ENCODE results near the gene MOGAT1.
"Not testable (repeated sequence)": the region's sequence is repeated elsewhere in the genome, so short reads cannot be mapped to it uniquely, and the experiment has no call there.

MOGAT1 gene

DNA sequence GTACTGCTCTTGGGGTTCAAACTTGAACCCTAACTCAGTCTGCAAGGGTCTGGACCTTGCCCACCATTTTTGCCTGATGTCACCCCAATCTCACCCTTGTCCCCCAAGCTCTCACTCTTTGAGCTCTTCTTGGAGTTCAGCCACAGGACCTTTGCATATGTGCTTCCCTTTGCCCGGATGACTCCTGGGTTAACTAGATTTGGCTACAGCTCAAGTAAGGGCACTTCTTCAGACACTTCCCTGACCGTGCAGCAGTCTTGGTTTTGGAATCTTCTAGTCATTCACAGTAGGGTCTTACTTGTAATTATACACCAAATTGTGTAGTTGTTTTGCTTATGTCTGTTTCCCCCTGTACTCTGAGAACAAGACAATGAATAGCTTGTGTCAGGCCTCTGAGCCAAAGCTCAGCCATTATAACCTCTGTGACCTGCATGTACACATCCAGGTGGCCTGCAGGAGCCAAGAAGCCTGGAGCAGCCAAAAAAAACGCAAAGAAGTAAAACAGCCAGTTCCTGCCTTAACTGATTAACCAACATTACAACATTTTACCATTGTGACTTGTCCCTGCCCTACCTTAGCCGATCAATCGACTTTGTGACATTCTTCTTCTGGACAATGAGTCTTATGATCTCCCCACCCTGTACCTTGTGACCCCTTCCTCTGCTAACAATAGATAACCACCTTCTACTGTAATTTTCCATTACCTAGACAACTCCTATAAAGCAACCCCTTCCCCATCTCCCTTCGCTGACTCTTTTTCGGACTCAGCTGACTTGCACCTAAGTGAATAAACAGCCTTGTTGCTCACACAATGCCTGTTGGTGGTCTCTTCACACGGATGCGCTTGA is 1.0 kb upstream of the MOGAT1 start:
- no peak for DNase-seq (ENCODE audit: low spot score)

- DNase-seq (ENCODE audit: low spot score), result no peak
Observed at GRCh38 chr2:222672068-222672401, 577 bp downstream of the MOGAT1 start.

GRCh38 chr2:222673273-222673672 is 1.8 kb downstream of the MOGAT1 start:
- no peak for DNase-seq (ENCODE audit: low spot score)

GRCh38 chr2:222673883-222674282 is 2.4 kb downstream of the MOGAT1 start:
- no peak for DNase-seq (ENCODE audit: low spot score)

DNA sequence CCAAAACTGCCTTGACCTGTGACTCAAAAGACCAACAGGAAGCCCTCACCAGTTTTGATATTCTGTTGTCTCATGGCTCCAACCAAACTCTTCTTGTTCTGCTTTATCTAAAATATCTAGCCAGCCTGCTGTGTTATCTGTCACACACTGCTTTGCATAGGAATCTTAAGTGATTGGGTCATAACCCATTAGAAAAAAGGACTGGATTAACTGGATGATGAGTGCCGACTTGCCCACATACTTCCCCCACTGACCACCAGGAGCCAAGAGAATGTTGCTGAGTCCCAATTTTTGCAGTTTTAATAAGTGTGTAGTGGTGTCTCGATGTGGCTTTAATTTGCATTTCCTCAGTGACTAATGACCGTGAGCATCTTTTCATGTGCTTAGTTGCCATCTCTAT is 6.5 kb downstream of the MOGAT1 start:
- DNase-seq (ENCODE audit: low spot score), result no peak

DNA sequence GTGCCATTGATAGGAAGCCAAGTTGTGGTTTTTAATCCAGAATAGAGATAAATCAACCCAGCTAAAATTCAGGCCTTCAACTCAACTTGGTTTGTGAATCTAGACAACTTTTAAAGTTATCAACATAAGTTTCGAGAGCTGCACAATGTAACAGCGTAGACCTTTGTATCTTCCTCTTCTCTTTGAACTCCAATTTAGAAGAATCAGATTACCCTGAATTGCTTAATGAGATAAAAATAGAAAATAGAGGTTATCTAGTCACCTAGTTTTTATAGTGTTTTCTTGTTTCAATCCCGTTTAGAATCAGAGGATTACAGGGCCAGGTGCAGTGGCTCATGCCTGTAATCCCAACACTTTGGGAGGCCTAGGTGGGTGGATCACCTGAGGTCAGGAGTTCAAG is 12.3 kb downstream of the MOGAT1 start:
- no peak for DNase-seq (ENCODE audit: low spot score)

- DNase-seq (ENCODE audit: low spot score), result no peak
Observed at GRCh38 chr2:222686086-222686750, 14.8 kb downstream of the MOGAT1 start.

DNA sequence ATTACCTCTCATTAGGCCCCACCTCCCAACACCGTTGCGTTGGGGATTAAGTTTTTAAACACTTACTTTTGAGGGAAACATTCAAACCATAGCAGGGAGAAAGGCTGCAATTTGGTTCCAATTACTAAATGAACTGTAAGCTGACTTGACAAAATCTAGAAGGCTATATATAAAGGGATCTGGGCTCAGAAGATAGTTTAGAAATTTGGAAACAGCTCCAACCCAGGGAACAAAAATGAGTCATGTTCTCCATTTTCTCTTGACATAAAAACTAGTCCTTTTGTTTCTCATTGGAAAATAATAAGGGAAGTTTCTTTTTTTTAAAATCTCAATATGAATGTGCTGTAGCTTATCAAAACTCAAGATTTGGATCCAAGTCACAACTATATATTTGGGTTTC is 17.5 kb downstream of the MOGAT1 start:
- no peak for DNase-seq (ENCODE audit: low spot score)

DNA sequence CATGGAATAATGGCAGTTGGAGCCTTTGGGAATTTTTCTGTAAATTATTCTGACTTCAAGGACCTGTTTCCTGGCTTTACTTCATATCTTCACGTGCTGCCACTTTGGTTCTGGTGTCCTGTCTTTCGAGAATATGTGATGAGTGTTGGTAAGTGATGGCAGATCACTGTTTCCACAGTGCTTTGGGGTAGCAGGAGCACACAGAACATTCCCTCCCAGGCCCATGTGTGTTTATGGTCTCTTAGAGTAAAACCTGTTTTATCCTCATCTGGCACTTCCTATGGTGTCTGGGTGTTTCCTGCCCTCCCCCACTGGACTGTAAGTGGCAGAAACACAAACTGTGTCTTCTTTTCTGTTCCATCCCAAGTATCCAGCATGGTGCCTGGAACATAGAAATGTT is 17.9 kb downstream of the MOGAT1 start:
- no peak for DNase-seq (ENCODE audit: low spot score)

DNA sequence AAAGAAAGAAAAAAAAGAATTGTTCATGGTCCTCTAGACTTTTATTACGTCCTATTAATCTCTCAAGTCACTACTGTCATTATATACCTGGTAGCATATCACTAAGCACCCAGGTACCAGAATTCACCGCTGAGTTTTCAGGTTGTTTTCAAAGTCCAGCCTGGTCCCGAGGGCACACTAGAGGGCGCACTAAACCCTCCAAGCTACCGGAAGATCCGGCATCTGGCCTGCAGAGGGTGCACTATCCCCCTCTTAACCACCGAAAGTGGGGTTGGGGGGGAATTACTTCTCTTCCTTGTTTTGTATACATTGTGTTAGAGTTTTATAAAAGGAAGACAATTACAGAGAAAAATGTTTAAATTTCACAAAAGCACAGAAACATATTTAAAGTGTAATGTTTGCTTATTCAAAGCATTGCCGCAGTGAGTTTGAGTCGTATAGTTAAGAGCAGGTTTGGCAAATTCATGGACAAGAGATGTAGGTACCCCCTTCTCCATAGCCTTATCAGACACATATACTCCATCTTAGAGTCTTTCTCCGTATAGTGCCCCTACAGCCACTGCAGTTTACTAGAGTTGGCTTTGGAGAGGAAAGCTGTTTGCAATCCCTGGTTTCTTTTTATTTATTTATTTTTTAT is 19.2 kb downstream of the MOGAT1 start:
- DNase-seq (ENCODE audit: low spot score), result peak; percentile 70

GRCh38 chr2:222693413-222693812 is 22.0 kb downstream of the MOGAT1 start:
- not testable (repeated sequence) for DNase-seq (ENCODE audit: low spot score)

- no peak for DNase-seq (ENCODE audit: low spot score)
Observed at GRCh38 chr2:222693837-222694236, 22.4 kb downstream of the MOGAT1 start.

DNA sequence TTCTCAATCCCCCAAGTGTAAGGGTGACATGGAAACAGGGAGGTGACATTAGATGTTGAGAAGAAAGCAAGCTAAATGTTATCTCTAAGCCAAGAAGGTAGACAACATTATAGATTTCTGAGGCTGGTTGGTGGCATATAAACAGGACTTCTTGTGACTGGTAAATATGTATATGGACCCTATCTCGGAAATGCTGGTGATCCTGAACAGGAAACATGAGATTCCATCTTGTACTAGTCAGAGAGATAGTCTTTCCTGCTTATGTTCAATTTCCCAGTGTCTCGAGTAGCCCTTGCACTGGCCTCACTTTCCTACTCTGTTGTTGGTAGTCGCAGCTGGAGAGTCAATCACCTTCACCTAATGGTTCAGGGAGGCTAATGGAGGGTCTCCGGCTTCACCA is 26.8 kb downstream of the MOGAT1 start:
- no peak for DNase-seq (ENCODE audit: low spot score)

DNA sequence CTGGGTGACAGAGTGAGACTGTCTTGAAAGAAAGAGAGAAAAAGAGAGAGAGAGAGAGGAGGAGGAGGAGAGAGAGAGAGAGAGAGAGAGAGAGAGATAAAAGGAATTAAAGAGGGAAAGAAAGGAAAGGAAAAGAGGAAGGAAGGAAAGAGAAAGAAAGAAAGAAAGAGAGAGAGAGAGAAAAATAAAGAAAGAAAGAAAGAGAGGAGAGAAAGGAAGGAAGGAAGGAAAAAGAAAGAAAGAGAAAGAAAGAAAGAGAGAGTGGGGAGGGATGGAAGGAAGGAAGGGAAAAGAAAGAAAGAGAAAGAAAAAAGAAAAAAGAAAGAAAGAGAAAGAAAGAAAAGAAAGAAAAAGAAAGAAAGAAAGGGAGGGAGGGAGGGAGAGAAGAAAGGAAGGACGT is 29.8 kb downstream of the MOGAT1 start:
- no peak for DNase-seq (ENCODE audit: low spot score)

DNA sequence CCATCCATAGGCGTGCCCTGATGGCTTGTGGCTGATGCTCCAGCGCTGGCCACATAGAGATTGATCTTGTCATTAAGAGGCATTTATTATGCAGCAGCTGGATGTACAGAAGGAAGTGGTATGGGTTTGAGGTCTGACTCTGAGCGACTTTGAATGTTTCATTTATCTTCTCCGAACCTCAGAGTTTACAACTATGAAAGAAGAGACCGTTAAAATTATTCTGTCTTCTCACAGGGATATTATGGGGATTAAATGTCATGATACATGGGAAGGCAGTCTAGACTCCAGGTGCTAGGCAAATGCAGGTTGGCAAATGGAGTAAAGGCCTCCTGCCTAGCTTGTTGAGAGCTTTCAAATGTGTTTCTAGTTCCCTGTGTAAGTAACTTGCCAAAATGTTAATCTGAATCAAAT is 30.3 kb downstream of the MOGAT1 start:
- no peak for DNase-seq (ENCODE audit: low spot score)

GRCh38 chr2:222703091-222703490 is 31.6 kb downstream of the MOGAT1 start:
- no peak for DNase-seq (ENCODE audit: low spot score)

- no peak for DNase-seq (ENCODE audit: low spot score)
Observed at GRCh38 chr2:222703886-222704285, 32.4 kb downstream of the MOGAT1 start.

GRCh38 chr2:222706616-222707015 is 35.2 kb downstream of the MOGAT1 start:
- DNase-seq (ENCODE audit: low spot score), result no peak

- DNase-seq (ENCODE audit: low spot score), result no peak
Observed at GRCh38 chr2:222707102-222707688, 35.7 kb downstream of the MOGAT1 start.

DNA sequence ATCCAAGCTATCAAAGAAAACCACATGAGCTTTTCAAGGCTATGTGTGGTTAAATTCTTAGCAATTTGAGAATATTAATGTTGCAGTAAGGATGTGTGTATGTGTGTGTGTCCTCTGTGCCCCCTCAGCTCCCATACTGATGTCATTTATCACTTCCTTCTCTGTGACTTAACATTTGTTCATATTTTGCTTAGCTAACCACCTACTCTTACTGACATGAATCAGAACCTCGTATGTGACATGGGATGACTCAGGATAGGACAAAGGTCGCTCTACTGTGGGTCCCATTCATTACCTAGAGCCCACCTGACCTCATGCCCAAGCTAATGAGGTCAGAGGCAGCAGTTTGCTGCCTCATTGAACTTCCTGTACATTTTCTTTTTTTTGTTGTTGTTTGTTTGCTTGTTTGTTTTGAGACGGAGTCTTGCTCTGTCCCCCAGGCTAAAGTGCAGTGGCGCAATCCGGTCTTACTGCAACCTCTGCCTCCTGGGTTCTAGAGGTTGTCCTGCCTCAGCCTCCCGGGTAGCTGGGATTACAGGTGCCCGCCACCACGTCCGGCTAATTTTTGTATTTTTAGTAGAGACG is 36.3 kb downstream of the MOGAT1 start:
- no peak for DNase-seq (ENCODE audit: low spot score)

DNA sequence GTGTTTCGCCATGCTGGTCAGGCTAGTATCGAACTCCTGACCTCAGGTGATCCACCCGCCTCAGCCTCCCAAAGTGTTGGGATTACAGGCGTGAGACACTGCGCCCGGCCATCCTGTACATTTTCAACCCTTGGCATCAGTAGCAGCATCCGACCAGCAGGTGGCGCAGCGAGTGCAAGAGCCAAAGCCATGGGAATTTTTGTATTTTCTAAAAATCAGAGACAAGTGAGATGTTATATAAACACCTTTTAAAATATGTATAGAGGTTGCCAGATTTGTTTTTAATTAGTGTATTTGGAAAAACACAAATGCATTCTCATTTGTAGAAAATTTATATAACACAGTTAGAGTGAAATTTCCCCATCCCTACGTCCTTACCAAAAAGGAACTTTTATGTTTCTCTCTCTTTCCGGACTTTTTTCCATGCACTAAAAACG is 36.8 kb downstream of the MOGAT1 start:
- DNase-seq (ENCODE audit: low spot score), result peak; percentile 82

DNA sequence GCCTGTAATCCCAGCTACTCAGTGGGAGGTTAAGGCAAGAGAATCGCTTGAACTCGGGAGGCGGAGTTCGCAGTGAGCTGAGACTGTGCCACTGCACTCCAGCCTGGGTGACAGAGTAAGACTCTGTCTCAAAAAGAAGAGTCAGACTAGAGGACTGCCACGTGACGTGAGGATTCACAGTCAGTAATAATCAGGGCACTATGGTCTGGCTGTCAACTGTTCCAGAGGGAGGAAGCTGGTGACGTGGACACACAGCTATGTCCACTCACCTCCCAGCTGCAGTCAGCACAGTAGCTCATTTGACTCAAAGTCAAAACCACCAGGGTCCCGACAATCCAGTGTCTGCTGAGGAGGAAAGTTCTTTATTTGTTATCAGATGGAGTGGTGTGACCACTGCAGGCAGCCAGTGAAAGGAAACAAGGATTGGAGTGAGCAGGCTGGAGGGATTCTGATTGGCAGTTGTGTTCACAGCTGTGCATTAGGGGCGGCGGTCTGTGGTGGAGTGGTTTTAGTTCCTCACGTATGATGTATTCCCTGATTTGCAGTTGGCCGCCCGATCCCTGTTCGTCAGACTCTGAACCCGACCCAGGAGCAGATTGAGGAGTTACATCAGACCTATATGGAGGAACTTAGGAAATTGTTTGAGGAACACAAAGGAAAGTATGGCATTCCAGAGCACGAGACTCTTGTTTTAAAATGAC is 37.9 kb downstream of the MOGAT1 start:
- peak; percentile 83 for DNase-seq (ENCODE audit: low spot score)
